GM21528 (cell line): ENCODE results near the gene METRN.
"Not testable (repeated sequence)": the region's sequence is repeated elsewhere in the genome, so short reads cannot be mapped to it uniquely, and the experiment has no call there.

Experiments
- ATAC-seq: cut with Tn5 transposase; IDR thresholded peaks from one replicate; pipeline ENCODE4 v1.9.1; 2021; ENCODE audit warnings: mild to moderate bottlenecking, moderate library complexity; ENCODE audit not compliant: unreplicated experiment, low FRiP score

METRN gene

DNA sequence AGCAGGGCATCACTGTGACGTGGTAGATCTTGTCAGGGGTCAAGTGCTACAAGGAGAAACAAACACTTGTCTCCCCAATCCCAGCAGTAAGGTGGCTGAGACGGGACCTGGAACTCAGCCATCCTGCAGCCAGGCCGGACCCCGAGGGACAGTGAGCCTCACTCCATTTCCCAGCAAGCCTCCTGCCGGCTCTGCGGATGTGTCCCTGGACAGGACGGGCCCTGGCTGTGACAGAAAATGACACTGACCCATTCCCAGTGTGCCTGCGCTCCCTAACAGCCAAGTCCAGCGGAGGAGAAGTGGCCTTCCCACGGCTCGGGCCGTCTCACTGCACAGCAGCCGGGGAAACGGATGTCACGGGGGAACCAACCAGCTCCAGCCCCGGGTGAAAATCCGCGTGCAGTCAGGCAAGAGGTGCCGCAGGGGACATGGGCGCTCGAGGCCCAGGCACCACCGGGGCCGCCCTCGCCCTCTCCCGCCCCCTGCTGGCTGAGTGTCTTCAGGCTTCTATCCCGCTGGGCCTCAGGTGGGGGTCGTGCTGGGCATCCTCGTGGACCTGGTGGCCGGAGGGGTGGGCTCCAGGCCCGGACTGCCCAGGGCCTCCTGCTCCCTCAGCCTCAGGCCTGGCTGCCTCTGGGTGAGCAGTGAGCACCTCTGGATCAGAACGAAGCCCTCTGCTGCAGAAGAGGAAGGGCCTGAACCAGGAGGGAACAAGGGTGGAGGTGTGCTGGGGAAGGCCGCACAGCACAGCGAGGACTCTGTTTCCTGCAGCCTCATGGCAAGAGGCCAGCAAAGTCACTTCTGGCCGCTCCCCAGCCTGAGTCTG lies 18.7 kb downstream of the METRN start:
- no peak for ATAC-seq

DNA sequence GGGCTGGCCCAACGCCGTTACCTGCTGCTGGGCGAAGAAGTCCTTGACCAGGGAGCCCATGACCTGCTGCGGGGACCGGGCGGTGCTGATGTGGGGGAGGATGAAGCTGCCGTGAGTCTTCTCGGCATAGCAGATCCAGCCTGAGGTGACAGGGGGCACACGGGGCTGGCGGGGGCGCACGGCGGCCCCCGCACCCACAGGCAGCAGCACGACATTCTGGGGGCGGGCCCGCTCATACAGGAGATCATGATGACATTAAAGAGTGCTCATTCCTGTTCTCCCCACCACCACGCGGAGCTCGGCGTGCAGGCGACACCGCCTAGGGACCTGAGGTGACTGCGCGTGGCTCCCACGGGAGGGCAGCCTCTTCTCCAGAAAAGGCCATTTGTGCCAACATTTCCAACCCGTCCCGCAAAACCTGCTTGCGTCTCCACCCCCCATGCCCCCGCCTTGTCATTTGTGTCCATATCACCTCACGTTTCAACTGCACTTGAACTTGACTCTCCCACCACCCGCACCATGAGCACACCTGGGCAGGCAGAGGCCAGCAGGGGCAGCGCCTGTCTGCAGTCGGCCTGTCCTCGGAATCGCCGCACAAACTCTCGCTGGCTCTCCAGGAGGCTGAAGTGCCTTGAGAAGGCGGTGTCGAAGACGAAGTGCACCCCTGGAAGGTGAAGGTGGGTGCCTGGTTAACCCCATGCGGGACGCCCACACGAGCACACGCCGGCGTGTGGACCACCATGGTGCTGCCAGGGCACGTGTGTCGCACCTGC lies 19.5 kb downstream of the METRN start:
- ATAC-seq = no peak

DNA sequence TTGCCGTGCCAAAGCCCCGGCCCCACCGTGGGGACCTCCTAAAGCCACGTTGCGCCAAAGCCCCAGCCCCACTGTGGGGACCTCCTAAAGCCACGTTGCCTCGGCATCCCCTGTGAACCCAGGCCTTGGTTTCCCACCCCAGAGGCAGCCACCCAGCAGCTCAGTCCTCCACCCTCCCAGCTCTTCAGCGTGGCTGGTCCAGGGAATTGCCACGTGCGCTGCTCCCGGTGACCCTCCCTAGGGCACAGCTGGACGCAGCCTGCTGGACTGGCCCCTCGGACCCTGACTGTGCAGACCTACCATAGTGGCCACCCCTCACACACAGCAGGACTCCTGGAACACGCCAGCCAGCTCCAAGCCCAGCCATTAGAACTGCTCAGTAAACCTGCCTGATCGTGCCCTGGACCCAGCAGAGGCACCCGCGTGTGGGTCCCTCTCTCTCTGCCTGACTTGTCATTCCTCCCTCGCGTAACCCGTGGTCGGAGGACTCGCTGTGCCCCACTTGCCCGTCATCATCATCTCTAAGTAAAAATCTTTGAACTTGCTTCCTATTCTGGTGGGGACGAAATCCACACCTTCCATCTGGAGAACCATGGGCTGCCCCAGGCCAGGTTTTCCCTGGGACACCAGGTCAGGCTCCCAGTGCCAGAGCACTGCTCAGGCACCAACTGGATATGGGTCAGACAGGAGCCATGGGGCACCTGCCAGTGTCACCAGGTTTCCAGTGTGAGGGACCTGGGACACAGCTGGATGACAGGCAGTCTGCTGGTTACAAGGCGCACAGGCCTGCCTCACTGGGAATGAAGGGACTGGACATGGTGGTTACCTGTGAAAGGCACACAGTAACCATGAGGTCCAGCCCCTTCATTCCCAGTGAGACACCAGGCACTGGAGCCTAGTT lies 20.3 kb downstream of the METRN start:
- ATAC-seq = no peak

DNA sequence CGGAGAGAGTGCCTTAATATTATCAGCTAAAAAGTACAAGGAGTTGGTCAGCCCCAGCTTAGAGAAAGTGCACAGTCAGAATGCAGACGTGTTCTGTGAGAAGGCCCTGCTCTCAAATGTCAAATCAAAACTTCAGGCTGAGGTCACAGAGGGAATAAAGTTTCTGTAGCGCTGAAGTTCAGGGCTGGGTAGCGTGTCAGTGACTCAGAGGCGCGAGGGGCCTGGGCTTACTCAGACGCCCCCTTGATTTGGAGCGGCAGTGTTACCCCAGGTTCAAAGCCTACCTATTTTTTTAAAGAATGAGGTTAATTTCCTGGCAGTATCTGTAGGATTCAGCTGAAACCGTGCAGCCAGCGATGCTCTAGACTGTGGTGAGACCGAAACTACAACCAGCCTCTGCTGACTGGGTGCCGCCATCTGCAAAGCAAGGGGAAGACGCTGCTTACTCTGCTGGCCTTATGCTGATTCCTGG lies 21.1 kb downstream of the METRN start:
- ATAC-seq = no peak

DNA sequence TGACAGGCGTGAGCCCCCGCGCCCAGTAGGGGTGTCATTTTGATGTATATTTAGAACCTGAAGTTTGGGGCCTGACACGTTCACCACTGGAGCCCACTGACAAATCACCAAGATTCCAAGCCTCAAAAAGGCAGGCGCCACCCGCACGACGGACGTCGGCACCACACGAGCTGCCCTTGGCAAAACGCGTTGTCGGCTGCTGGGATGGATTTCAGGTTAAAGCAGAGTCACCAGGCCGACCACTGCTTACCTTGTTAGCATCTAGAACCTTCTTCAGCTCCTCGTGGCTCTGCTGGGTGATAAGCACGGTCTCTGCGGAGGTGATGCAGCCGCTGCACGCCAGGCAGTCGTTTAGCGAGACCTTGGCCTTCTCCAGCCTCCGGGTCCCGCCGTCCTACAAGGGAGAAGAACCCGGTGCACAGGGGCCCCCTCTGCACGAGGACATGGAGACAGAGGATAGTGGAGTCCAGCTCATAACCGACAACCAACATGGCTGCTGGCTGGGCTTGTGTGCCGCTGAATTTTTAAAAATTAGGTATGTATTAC lies 22.1 kb downstream of the METRN start:
- no peak for ATAC-seq

DNA sequence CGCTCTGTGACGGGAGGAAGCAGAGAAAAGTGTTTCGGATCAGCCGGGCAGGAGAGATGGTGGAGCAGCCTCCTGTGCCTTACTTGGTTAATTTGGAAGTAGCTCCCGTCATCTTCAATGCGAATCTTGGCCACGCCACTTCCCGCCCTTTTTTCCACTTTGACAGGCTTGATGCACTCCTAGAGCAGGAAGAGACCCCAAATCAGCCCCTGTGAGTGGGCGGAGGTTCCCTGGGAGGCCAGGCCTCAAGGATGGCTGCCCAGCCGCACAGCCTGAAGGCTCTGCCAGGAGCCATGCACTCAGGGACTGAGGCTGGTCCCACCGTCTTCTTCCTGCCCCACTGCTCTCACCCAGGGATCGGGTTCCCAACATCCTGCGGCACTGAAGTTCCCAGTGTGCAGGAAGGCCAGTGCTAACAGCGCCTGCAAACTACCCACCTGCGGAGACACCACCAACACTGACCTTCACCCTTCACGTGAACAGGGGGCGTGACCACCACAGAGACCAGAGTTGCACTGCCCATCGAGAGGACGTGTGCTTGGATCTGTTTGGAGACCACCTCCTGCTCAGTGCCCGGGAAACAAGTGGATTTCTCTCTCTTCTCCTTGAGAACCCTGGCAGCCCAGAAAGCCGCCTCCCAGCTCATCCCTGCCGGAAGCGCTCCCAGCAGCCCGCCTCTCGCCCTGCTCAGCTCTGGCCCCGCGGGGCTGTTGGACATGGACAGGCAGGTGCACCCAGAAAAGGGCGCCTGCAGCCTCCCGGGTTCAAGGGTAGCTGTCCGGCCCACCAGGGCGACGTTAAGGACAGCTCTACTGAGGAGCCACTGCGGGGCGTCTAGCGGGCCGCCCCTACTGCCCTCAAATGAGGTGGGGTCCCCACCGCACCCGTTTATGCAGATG lies 24.9 kb downstream of the METRN start:
- ATAC-seq = no peak

DNA sequence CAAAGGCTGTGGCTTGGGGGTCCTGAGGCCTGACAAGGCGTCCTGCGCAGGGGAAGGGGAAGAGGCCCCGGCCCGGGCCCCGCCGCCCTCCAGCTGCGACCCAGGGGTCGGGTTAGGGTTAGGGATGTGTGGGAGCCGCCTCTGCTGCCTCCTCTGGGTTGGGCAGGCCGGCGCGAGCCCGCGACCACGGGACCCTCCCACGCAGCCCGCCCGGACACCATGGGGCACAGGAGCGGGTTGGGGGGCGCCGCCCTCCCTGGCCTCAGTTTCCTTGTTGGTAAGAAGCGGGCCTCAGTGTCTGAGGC lies 25.5 kb downstream of the METRN start:
- peak; percentile 13 for ATAC-seq

DNA sequence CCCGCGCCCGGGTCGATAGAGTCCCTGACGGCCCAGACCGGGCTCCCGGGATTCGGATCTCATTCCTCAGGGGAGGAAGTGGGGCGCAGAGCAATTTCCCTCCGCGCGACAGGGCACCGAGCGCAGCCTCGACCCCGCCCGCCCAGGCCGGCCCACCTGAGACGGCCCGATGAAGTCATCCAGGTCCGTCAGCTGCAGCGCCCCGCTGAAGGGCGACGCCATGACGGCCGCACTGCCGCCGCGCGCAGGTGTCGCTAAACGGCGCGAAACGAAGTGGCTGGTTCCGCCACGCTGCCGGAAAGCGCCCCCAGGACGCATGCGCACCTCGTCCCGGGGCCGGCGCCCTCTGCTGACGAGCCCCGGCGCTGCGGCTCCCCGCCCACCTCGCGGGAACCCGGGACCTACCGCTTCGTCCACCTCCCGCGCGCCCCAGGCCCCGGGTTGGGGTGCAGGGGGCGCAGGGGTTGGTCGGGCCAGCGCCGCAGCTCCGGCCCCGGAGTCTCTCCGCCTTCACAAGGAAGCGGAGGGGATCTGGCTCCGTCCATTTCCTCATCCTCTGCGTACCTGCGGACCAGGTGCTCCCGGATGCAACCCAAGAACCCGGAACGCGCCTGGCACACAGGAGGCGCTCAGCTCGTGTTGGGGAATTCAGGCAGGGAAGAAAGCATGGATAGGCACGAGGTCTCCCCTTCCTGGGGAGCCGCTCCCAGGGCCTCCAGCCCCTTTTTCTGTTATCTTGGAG lies 26.0 kb downstream of the METRN start, which contains the start of gene CIAO3:
Gene CIAO3, minus strand, starts transcription at position 234 of the 742 bp plus-strand sequence. Its CDS starts 12 bp downstream, at position 222.
- peak; percentile 61 for ATAC-seq

DNA sequence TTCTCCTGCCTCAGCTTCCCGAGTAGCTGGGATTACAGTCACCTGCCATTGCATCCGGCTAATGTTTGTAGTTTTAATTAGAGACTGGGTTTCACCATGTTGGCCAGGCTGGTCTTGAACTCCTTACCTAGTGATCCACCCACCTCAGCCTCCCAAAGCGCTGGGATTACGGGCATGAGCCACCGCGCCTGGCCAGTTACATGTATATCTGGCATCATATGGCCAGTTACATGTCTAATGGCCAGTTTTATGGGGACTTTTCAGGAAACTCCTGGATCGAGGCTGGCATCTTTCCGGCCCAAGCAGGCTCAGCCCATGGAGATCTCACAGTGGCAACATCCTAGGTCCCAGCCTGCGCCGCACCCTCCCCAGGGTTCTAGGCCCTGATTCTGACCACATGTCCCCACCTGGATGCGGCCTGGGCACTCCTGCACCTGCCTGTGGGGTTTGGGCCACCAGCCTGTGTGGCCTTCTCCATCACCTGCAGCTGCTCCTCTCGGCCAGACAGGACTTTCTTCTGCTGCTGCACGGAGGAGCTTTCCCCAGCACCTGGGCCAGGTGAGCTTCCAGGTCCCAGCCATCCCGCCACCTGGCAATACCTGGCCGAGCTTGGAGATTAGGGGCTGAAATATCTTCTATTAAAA lies 27.2 kb downstream of the METRN start:
- no peak for ATAC-seq

DNA sequence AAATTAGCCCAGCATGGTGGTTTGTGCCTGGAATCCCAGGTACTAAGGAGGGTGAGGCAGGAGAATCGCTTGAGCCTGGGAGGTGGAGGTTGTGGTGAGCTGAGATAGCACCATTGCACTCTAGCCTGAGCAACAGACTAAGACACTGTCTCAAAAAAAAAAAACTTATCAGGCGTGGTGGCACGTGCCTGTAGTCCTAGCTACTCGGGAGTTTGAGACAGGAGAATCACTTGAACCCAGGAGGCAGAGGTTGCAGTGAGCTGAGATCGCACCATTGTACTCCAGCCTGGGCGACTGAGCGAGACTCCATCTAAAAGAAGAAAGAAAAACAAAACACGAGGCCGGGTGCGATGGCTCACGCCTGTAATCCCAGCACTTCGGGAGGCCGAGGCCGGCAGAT lies 28.0 kb downstream of the METRN start:
- not testable (repeated sequence) for ATAC-seq

DNA sequence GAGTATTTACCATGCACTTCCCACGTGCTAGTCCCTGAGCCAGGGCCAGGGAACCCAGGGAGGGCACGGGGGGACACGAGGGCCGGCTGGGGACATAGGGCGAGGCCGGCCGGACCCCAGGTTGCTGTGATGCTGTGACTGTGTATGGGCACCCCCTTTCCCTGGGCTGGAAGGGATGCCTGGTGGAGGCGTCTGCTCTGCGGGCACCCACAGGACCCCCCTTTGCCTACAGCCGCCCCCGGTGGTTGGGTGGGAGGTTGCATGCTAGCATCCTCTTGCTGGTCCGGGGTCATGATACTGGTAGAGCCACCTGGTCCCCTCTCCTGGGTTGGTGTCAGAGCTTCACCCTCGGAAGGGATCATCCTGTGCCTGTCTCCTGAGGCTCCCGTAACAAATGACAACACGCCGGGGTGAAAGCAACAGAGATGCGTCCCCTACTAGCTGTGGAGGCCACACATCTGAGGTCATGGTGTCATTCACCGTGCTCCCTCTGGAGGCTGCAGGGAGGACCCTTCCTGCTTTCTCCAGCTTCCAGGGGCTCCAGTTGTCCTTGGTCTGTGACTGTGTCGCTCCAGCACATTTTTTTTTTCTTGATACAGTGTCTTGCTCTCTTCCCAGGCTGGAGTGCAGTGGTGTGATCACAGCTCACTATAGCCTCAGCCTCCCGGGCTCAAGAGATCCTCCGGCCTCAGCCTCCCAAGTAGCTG lies 29.0 kb downstream of the METRN start:
- no peak for ATAC-seq

DNA sequence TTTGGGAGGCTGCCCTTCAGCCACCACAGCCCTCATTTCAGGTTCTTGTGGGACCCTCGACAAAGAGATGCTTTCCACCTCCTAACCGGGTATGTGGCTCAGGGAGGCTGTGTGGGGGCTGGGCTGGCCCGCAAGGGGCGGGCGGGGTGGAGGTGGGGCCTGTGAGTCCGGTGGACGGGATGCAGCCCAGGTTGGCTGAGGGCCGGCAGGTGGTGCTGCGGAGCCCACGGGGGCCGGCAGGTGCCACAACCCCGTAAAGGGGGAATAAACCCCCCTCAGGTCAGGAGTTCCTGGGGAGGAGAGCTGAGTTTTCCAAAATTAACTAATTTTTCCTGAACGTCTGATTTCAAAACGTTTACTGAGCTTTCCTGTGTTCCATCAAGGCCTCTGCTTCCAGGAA lies 30.8 kb downstream of the METRN start:
- ATAC-seq = no peak

DNA sequence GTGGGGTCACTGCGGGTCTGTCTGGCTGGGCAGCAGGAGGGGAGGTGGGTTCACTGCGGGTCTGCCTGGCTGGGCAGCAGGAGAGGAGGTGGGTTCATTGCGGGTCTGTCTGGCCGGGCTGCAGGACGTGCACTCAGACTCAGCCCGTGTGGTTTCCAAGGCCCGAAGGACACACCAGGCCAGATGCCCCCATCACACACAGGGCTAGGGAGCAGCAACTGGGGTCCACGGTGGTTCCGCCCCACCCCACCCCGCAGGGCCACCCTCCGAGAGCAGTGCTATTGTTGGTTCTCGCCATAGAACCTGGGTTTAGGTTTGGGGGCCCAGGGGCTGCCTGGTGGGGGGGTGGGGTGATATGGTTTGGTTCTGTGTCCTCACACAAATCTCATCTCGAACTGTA lies 31.7 kb downstream of the METRN start:
- ATAC-seq = no peak

DNA sequence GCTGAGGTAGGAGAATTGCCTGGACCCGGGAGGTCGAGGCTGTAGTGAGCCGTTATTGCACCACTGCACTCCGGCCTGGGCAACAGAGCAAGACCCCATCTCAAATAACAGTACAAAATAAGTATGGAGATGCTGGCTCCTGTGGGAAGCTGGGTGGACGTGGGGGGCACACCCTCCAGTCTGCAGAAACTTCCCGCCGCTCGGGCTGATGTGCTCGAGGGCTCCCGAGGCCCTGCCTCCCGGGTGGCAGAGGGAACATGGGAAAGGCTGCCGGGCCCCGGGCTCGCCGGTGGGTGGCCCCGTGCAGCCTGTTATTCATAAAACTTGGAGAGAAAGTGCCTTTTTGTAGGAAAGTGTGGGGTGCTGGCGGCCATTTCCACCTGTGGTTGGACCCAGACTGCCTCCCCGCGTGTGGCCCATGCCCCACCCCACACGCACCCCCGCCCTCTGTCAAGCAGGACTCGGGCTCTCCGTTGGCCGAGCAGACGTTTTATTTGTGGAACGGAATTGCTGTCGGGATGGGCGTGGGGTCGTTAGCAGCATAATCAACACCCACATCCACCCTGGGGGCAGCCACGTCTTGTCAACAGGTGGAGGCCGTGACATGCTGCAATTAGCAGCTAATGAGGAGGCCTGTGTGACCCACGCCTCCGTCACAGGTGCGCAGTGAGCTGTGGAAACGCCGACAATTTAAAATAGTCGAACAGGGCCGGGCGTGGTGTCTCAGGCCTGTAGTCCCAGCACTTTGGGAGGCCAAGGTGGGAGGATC lies 33.2 kb downstream of the METRN start:
- ATAC-seq = no peak

DNA sequence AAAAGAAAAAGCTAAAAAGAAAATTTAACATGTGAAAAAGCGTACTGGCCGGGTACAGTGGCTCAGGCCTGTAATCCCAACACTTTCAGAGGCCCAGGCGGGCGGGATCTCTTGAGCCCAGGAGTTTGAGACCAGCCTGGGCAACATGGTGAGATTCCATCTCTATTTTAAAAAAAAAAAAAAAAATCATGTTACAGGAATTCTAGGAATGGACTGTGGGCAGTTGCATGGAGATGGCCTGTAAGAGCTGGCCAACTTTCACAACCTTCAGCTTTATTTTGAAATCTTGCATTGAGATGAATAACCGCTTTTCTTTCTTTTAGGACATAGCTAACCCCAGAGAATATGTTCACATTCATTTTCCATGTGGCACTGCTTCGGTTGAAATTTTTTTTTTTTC lies 34.1 kb downstream of the METRN start:
- no peak for ATAC-seq

DNA sequence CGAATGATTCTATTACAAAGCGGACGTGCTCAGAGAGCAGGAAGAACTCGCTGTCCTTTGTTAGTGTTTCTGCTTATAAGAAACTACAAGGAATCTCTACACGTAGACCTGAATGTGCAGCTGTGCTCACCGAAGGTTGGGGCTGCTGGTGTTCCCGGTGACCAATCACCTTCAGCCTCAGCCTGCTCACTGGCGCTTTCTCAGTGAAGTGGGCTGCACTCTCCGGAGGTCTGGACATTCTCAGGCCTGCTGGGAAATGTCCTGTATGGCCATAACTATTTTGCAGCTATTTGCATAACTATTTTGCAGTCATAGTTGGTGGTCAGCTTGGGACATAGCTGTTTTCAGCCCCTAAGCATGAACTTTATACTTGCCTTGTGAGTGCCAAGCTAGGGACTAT lies 35.6 kb downstream of the METRN start:
- no peak for ATAC-seq
